ENCODE data around the gene PLCE1. TPM values are rescaled to one million over a fixed set of nuclear protein-coding genes. Genes with fewer than 3 reads are reported as not detected.

Gene PLCE1
- total and polyA plus RNA-seq, 2 of the 8 experiments (the other 6 are each of a cell fraction or from before 2014, with no cell fraction given), result 0.05 to 0.06 TPM

DNA sequence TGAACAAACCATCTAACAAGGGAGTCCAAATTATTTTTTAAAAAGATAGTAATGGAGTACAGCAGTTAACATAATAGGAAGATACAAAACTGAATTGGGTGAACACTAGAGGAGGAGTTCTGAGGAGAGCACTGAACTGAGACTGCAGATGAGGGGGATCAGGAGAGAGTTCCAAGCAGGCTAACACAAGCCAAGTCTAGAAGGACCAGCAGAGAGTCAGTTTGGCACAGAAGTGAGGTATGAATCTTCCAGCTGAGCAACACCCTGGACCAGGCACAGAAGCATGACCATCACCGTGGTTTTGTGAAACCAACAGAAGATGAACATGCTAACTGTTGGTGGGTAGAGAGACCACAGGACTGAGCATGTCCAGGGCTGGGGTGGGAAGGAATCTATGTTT, 30.8 kb upstream of the PLCE1 start (continued):
- TF ChIP-seq CBX8 (IDR thresholded peaks at IDR 0.05; ENCODE audit: borderline replicate concordance, low read depth, low read length), result no peak

Measured in H1 (cell line).